ENCODE data around the gene RBM45.
"Not testable (repeated sequence)": the region's sequence is repeated elsewhere in the genome, so short reads cannot be mapped to it uniquely, and the experiment has no call there.

The RBM45 gene

DNA sequence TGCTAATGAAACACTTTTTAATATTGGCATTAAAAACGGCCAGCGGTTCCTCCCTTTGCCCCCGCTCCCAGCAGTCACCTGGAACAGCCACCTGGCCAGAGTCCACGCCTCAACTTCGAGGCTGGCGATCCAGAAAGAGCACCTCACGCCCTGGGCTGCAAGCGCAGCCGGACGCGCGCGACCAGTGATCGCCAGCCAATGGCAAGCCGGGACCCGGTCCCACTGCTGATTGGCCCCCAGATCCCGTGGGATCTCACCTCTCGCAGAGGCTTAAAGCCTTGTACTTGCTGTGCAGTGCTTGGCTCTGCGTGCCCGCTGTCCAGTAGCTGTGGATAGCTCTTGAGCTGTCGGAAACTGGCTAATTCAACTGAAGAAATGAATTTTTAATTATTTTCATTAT lies 4.1 kb upstream of the RBM45 start:
- DNase-seq (ENCODE audit: low spot score) = no peak

DNA sequence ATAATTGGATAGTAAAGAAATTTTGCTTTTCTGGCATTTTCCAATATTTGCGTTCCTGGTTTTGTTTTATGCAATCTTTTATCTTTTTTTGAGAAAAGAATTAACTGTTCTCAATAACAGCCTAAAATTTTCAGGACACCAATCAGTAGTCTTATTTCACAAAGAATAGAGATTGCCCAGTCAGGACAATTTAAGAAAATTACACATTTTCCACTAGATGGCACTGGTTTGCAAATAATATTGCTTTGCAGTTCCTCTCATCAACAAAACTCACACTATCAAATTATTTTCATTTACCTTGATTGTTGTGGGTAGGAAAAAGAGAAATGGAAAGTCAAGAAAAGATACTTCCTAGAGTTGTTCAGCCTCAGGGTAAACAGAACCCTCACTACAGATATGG lies 2.4 kb upstream of the RBM45 start:
- peak; percentile 66 for DNase-seq (ENCODE audit: low spot score)

DNA sequence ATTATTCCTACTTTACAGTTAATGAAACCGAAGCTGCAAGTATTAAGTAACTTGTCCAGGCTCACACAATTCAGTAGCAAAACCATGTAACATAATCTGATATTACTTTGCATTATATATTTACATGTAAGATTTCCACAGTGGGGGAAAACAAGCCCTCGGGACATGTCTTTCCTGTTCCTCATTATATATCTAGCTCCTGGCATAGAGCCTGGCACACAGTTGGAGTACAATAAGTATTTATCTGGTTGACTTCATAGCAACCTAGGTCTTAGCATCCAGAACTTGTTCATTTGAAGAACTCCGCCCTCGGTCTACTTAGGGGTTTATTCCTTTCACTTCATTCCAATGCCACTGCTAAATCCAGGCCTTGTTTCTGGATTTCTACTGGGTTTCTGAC lies 1.6 kb upstream of the RBM45 start:
- no peak for DNase-seq (ENCODE audit: low spot score)

DNA sequence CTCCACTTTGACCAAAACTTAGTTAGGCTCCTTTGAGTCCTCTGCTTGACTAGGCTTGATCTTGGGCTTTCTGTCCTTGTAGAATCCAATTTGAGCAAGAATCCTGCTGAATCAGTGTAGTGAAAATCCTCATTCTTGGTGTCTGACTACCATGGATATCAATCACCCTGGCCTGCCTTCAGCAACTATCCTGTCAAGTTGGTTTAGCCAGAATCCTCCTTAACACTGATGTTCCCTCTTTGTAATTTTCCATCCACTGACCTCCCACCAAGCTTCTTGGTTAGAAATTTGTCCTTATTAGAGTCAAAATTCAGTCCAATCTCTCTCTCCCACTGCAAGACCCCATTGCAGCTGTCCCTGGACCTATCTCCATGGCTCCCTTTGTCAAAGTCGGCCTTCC lies 494 bp upstream of the RBM45 start:
- DNase-seq (ENCODE audit: low spot score) = no peak

DNA sequence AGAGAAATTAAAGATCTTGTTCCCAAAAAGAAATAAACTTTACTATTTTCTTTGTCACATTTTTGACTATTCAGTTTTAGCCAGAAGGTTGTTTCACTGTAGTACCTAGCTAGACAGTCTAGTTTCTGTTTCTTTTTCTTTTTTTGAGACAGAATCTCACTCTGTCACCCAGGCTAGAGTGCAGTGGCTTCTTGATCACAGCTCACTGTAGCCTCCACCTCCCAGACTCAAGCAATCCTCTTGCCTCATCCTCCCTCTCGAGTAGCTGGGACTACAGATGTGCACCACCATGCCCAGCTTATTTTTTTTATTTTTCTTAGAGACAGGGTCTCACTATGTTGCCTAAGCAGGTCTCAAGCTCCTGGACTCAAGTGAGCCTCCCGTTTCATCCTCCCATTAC lies 2.2 kb downstream of the RBM45 start:
- no peak for DNase-seq (ENCODE audit: low spot score)

DNA sequence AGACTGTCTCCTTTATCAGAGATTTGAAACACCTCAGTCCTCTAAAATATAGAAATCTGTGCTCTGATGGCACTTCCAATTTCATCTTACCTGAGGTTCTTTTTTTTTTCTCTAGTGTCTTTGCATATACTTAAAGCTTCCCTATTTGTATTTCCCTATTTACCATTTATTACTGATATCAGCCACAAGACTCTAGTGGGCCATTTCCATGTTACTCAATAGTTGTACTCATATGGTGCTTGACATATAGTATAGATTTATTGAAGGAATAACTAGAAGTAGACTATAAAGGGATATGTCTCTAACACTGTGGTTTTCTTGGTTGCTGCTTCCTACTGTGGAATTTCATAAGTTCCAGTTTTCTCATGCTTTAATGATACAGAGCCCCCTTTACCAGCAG lies 3.0 kb downstream of the RBM45 start:
- DNase-seq (ENCODE audit: low spot score) = no peak

DNA sequence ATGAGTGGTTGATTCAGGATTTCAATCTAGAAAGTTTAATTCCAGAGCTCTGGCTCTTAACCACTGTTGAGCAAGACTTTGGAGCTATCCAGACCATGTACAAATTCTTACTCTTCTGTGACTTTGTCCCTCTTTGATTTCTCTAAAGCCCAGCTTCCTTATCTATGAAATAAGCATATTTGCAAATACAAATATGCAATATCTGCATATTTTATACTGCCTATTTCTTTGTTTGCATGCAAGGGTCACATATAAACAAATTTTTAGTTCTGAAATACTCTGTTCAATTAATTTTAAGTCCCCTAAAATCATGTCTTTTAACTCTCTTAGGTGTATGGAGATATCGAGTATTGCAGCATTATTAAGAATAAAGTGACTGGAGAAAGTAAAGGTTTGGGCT lies 5.5 kb downstream of the RBM45 start:
- no peak for DNase-seq (ENCODE audit: low spot score)

DNA sequence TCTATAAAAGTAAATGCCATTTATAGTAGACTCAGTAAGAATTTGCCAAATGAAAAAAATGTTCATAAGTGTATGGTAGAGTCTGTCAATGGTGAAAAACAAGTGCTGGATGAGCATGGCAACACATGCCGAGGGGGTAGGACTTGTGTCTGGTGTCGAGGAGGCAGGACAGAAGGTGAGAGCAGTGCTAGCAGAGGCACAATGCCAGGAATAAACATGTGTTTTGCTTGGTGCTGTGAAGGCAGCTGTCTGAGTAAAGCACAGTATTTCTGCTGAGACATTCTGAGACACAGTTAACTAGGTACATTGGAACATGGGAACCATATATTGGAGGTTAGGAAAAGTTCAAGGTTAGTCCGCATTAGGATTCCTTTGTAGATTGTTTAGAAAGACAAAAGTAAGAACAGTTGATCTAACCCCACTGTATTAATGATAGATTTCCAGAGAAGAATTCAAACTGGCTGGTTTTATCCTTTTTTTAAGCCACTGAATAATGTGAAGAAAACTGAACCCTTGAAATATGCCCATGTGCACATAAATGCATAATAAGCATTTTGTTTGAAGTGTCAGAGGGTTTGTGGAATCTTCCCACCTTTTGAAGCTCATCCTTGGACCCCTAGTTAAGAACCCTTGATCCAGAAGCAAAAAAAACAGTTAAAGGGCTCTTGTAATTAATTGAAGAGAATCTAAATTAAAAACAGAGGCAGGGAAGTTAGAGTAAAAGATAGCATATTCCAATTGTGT lies 7.1 kb downstream of the RBM45 start:
- peak; percentile 15 for DNase-seq (ENCODE audit: low spot score)

DNA sequence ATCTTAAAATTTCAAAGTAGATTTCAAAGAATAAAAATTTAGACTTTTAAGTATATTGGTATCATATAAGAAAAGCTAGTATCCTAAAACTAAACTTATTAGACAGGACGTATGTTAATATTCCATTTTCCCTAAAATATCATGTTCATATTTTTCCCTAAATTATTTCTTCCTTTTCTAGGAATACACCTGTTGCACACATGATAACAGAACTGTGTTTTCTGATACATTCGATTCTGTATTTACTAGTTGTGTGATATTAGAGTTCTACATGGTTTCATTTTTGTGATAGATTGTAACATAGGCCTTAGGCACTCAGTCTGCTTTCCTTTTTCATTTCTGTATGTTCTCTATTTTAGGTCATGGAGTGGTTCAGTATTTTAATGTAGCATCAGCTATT lies 10.9 kb downstream of the RBM45 start:
- no peak for DNase-seq (ENCODE audit: low spot score)

DNA sequence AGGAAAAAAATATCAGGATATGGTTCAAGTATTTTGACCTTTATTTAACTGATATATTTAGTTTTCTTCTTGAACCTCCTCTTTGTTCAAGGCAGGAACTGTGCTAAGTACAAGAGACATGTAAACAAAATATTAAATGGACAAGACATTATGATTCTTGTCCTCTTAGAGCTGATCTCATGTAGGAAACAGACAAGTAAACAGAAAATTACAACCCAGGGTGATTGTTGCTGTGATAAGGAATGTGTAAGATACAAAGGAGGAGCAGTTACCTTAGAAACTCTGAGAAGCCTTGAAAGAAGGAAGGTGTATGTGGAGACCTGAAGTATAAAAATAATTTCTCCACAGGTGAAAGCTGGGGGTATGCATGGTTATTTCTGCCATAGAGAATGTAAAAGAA lies 12.9 kb downstream of the RBM45 start:
- DNase-seq (ENCODE audit: low spot score) = no peak

DNA sequence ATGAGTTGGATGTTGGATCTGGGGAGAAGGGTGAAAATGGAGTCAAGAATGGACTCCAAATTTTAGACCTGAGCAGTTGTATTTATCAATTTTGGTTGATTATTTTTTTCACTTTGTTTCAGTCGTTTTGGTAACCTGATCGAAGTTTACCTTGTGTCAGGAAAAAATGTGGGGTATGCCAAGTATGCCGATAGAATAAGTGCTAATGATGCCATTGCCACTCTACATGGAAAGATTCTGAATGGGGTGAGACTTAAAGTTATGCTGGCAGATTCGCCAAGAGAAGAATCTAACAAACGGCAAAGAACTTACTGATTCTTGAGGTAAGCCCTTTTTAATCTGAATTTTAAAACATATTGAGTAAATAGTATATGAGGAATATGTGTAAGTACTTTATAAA lies 13.6 kb downstream of the RBM45 start:
- DNase-seq (ENCODE audit: low spot score) = no peak

DNA sequence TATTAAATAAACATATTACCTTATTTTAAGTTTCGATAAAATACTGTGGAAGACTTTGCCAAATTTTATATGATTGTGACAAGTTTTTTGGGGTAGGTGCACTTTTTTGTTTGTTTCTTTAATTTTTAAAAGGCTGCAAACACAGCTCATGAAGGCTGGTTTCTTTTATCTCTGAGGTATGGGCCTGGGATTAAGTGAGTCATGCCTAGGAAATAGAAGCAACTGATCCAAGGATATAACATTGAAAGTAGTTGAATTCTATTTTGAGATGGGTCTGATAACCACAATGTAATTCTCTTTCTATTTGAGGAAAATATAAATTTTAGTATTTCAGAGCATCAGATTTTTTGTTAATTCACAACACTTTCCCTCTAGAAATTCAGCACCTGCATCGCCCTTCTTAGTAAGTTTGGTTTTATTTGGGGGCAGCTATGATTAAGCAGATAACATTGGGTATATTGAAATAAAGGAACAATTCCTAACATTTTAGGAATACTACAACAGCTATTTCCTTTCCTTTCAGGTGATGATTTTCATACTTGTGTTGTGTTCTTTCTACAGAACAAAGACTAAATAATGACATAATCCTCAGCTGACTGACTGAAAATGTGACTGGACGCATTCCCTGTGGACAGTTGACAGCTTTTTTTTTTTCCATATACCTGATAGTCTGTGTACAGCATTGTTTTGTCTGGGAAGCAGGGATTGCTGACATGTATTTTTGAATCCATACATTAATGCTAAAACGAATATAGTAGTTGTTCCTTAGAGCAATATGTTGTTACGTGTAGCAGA lies 16.8 kb downstream of the RBM45 start:
- DNase-seq (ENCODE audit: low spot score) = no peak

DNA sequence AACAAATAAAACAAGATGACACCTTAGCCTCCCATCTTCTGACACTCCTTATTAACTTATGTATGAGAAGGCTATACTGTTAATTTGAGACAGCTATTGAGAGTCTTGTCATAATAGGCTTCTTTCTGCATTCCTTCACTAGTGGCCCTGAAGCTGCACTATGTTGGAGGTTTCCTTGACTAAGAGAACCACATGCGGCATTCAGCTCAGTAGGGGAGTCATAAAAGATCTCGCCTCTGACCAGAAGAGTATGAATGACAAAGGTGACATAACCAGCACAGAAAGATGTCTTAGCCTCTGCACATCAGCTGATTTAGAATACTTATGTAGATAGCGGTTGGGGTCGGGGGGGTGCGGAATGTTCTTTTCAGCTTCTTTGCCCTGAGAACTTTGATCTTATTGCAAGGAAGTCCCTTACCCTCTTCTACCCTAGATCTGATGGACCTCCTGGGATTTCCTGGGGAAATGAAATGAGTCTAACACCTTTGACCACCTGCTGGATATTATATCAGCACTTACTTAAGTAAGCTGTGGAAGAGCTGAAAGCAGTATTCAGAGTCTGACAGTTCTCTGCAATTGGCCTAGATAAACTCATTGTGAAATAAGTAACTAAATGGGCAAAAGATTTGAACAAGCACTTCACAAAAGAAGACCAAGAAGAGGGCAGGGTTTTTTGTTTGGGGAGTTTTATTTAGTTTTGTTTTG lies 24.2 kb downstream of the RBM45 start:
- no peak for DNase-seq (ENCODE audit: low spot score)

DNA sequence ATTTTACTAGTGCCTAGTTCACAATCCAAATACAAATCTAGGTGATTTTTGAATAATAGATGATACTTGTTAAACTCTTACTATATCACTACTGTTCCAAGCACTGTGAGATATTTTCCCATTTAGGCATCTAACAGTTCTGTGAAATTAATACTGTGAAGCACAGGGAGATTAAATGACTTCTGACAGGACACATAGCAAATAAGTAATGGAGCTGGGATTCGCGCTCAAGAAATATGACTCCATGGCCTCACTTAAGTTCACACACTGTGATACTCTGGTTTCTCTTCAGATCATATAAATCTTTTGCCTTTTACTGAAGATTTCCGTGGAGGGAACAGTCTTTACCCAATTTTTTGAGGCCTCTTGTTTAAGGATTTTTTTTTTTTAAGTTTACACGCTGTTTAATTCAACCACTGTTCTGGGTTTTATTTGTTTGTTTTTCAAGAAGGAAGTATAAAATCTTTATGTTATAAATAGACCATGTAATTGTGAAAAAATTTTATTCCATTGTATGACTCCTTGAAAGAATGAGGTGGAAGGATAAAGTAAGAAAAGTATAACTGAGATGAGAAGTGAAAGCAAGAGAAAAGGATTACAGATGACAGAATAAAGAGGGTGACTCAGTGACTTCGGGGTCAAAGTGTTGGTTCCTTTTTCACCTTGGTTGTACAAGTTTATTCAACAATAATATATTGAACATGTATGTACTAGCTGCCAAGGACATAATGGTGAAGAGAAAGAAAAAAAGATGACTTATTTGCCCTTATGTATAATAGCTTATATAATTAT lies 30.2 kb downstream of the RBM45 start:
- no peak for DNase-seq (ENCODE audit: low spot score)

DNA sequence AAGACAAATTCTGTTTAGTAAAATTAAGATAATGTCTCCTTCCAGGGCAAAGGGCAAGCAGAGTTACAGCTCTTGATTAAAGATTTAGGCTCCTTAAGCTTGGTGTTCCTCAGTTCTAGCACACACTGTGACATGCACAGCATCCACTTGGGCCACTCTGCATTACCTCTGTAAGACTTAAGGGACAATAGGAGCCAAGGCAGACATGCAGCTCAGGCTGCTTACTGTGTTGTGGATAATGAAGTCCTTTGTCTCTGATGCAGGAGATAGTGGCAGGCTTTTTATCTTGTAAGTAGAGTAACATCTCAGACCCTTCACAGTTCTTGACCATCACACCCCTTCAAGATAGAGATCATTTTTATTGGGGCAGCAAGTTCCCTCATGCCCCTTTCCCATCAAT lies 31.2 kb downstream of the RBM45 start:
- DNase-seq (ENCODE audit: low spot score) = no peak

DNA sequence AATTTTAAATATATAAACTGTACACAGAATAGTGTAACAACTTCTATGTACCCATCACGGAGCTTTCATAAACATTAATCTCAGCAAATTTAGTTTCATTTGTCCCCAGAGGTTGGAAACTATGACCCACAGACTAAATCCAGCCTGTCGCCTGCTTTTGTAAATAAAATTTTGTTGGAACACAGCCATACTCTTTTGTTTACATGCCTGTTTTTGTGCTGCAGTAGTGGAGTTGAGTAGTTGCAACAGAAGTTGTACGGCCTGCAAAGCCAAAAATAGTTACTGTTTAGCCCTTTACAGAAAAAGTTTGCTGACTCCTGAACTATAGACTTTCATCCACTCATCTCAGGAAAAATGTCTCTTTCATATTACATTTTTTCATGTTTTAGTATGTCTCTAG lies 39.8 kb downstream of the RBM45 start:
- DNase-seq (ENCODE audit: low spot score) = no peak

DNA sequence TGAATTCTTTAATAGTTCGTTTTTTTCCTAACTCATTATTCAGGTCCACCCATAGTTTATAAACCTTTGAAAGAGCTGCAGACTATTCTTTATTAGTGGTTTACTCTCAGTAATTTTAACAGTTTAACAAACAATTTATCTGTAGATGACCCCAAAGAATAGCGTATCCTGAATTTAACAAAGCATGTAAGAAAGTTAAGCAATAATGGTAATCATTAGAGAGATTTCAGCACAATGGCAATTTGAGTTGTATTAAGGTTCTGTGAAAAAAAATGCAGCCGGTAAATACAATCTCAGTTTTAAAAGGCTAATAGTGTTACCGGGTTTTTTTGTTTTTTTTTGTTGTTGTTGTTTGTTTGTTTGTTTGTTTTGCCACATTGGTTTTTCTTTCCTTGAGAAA lies 40.3 kb downstream of the RBM45 start:
- DNase-seq (ENCODE audit: low spot score) = no peak

DNA sequence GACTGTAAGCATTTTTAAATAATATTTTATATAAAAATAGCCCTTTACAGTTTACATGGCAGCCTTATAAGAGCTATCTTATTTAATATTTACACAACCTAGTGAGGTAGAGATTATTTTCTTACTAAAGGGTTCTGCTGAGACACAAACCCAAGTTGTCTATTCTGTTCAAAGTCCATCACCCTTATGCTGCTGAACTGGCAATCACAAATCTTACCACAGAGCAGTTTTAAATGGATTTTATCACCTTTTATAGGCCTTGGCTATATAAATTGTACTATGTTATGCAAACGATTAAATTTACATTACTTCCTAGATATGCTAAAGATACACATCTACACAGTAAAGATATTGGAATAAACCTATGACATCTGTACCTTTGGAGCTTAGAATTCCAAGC lies 40.7 kb downstream of the RBM45 start:
- DNase-seq (ENCODE audit: low spot score) = no peak

DNA sequence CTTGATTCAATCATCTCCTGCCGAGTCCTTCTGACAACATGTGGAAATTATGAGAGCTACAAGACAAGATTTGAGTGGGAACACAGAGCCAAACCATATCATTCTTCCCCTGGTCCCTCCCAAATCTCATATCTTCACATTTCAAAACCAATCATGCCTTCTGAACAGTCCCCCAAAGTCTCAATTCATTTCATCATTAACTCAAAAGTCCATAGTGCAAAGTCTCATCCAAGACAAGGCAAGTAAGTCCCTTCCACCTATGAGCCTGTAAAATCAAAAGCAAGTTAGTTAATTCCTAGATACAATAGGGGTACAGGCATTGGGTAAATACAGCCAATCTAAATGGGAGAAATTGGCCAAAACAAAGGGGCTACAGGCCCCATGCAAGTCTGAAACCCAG lies 41.6 kb downstream of the RBM45 start:
- DNase-seq (ENCODE audit: low spot score) = not testable (repeated sequence)

DNA sequence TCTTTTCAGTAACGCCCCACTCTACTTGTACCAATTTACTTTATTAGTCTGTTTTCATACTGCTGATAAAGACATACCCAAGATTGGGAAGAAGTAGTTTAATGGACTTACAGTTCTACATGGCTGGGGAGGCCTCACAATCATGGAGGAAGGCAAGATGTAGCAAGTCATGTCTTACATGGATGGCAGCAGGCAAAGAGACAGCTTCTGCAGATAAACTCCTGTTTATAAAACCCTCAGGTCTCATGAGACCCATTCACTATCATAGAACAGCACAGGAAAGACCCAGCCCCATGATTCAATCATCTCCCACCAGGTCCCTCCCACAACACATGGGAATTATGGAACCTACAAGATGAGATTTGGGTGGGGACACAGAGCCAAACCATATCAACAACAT lies 43.3 kb downstream of the RBM45 start:
- DNase-seq (ENCODE audit: low spot score) = no peak

DNA sequence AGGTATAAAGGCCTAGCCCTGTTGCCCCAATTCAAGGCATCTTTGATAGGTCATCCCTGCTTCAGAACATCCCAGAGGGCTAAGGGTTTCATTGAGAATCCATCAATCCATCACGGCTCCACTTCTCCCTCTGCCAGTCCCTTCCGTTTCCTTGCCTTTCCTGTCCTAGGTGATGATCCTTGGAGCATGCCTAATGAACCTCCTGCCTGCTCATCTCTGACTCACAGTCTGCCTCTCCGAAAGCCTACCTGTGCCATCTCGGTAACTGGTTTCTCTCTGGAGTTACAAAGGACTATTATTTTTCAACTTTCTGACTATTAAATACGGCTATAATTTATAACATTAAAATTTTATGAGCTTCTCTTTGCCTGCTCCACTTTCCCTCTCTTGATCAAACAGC lies 45.3 kb downstream of the RBM45 start:
- no peak for DNase-seq (ENCODE audit: low spot score)

DNA sequence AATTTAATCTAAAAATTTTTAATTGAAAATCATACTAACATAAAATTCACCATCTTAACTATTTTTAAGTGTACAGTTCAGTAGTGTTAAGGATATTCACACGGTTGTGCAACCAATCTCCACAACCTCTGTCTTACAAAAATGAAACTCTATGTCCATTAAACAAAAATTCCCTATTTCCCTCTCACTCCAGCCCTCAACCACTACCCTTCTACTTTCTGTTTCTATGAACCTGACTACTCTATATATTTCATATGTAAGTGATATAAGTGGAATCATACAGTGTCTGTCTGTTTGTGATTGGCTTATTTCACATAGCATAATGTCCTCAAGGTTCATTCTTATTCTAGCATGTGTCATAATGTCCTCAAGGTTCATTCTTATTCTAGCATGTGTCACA lies 47.7 kb downstream of the RBM45 start:
- no peak for DNase-seq (ENCODE audit: low spot score)

All from cerebellar cortex (tissue), 1 donor.